DMS 273 treated with DMSO at 0.1 percent for 48 hours (cell line): ENCODE data around the gene FAM98A.

Source experiments
- DNase-seq: peaks from one replicate; lab custom pipeline; 2025; lab: John Stamatoyannopoulos, UW

FAM98A gene

DNA sequence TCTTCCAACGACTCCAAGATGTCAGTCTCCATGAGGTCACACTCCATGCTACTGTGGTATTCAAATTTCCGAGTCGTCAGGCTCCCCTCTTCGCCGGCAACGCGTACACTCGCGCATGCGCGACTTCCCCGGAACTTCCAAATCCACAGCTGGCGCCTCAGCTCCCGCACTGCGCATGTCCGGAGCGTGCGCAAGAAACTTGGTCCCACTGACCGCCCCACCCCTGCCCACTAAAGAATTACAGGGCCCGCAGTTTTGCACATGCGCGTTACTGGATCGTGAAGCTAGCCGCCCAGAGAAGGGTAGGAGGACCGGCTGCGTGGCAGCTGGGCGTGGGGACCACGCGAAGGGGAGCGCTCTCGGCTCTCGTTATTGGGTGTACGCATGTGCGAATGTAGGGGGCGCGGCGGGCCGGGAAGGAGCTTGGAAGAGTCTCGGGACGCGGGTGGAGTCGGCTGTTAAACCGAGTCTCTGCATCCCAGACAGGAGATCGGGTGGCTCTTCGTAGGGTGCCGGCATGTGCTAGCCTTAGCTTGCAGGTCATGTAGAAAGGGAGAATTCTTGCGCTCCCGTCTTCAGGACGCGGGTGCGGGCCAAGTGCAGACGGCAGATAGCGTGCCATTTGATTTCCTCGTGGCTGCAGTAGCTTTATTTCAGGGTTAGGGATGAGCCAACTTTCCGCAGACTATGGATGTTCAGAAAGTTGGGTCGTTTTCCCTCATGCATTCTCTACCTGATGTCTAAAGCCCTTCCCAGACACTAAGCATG is at the start of gene FAM98A:
FAM98A (minus strand) TSS at position 125 of the 768 bp plus-strand sequence; CDS start at position 47, 78 bp downstream.
- peak; percentile 98 for DNase-seq

DNA sequence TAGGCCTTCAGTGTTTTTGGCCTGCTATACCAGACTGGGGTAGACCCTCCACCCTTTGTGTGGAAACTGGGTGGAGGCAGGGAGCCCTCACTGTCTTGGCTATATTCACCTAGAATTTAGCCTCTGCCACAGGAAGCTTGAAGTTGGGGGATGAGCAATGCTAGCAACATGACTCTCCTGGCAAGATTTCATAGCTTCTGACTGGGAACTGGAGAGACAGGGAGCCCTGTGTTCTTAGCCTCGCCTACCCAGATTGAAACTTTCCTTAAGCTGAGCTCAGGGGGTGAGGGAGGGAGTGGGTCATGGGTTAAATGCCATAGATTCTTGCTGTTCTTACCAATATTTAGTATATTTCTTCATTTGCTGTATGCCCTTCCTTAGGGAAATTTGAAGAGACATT is 46.8 kb upstream of the FAM98A start:
- no peak for DNase-seq

DNA sequence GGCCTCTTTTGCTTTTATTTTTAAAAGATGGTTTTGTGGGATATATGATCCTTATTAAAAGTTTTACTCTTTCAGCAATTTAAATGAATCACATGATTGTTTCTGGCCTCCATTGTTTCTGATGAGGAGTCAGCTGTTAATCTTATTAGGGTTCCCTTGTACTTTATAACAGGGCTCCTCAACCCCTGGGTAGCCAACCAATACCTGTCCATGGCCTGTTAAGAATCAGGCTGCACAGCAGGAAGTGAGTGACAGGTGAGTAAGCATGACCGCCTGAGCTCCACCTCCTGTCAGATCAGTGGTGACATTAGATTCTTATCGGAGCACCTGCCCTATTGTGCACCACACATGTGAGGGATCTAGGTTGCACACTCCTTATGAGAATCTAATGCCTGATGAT is 45.1 kb upstream of the FAM98A start:
- DNase-seq = no peak

DNA sequence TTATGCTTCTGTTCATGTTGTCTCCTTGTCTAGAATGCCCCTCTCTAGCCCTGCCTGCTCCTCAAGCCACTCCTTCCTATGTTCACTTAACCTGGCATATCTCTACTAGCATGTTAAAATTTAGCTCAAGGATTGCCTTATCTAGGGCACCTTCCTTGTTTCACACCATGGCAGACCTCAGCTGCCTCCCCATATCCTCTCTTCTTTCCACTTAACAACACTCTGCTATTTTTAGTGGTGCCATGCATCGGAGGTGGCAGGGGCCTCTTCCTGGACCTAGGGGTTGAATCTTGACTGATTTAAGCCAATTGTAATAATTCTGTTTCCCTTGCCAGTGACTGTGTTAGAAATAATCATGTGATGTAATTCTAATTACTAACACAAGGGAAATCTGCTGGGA is 36.9 kb upstream of the FAM98A start:
- no peak for DNase-seq

DNA sequence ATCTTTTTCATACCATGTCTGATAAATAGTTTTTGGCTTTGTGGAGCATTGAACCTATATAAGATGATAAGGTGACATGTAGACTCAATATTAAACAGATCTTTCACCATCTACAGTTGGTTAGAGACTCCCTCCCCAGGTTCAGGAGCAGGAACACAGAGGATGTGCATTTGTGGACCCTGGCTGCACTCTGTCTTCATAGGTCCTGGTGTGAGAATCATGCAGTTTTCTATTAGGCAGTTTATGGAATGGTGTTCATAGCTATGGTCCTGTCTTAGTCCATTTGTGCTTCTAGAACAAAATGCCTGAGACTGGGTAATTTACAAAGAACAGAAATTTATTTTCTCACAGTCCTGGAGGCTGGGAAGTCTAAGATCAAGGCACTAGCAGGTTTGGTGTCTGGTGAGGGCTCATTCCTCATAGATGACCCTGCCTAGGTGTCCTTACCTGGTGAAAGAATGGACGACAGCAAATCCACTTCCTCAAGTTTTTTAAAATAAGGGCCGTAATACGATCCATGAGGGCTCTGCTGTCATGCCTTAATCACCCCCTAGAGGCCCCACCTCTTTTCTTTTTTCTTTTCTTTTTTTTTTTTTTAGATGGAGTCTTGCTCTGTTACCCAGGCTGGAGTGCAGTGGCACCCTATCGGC is 35.3 kb upstream of the FAM98A start:
- no peak for DNase-seq

DNA sequence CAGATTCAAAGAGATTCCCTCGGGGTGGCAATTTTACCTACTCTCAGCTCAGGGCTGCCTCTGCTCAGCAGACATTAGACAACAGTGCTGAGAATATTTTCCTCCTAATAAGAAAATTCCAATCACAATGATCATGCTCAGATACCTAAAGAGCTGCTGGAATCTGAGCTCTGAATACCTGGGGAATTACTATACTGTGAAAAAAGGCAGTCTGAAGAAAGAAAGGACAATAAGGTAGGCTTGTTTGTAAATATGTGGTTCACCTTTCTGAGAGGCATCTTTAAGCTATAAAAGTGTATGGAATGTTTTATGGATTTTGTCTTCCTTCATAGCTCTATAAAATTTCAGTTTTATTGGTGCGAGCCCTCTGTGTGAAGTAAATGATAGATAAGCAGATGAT is 34.2 kb upstream of the FAM98A start:
- no peak for DNase-seq

DNA sequence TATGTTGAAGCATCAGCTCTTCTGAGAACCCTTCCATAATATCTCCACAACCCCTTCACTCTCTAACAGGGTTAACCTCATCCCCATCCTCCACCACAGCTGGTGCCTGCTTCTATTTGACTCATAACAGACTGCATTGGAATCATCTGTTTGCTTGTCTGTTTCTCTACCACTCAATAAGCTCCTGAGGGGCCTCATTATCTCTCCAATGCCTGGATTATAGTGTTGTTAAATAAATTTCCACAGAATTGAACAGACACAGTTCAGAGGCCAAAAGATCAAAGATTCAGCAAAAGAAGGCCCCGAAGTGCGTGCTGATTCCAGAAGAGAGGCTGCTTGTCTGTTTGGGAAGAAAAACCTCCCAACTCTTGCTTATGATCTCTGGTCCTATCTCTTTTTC is 33.7 kb upstream of the FAM98A start:
- DNase-seq = peak; percentile 1

DNA sequence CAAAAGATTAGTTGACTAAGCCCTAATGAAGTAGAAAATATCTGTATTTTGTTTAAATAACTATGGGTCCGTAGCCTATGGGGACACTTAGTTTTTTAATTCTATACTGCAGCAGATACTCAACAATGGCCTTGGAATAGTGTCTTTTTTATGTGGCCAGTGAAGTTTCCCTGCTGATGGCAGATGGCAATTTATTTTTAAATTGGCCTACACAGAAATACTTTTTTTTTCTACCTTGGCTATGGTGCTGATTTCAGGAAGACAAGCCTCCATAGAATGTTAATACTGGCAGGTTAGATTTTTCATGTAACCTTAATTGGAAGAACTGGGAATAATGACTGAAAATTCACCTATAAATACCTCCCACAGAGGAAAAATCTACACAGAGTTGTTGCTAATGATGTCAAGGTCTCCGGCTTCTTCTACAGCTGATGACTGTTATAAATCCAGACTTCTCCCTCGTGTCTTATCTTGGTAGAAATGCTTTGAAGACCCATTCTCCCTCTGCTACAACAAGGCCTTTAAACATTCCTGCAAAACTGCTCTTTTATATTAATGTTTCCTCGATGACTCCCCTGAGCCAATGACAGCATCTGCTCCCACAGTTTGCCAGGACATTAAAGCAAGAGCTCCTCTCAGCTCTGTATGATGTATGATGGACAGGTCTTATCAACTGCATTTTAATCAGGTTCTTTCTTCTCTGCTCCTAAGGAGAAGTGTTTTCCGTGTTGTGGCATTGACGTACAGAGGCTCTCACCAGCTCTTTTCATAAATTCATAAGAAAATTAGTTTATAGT is 29.1 kb upstream of the FAM98A start:
- no peak for DNase-seq

DNA sequence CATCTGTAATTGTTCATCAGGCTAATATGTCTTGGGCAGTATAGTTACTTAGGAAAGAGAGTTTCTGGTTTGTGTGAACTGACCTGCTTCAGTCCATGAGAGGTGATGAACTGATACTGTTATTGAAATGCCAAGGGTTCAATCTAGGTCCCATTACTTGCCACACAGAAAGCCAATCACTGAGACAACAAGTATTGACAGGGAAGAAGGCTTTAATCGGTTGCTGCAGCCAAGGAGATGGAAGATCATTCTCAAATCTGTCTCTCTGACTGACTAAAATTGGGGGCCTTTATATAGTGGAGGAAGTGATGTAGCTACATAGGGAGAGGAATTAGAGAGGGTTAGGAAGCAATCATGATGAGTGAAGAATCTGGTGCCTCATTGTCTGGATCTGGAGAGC is 19.9 kb upstream of the FAM98A start:
- DNase-seq = no peak

DNA sequence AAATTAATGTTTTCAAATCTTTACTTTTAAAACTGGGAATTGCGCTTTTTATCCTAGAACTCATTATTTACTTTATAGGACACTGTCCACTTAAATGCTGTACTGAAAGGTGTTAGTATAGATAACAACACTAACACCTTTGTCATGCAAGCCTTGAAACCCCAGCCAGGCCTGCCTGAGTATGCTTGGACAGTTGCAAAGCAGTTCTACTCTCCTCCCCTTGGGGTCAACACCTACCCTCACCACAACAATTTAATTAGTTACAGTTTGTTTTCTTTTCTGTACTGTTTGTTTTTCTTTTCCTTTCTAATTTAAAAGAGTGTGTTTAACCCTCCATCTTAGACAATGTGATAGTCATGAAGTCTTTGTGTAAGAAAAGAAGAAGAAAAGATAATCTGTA is 18.9 kb upstream of the FAM98A start:
- no peak for DNase-seq

DNA sequence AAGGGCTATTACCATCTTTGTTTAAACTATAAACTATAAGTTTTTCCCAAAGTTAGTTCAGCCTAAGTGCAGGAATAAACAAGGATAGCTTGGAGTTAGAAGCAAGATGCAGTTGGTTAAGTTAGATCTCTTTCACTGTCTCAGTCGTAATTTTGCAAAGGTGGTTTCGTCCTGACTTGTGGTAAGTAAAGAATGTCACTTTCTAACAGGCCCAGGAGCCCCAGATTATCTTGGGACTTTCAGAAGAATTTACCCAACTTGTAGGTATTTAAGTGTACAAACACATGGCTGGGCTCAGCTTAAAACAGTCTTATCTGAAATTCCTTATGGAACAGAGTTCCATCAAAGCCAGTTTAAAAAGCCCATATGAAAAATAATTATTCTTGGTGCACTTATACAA is 18.3 kb upstream of the FAM98A start:
- no peak for DNase-seq

DNA sequence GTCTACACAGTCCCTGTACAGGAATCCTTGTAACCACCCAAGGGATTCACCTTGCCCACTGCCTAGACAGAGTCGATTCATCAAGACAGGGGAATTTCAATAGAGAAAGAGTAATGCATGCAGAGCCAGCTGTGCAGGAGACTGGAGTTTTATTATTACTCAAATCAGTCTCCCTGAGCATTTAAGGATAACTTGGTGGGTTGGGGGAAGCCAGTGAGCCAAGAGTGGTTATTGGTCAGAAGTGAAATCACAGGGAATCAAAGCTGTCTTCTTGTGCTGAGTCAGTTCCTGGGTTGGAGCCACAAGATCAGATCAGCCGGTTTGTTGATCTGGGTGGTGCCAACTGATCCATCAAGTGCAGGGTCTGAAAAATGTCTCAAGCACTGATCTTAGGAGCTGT is 17.8 kb upstream of the FAM98A start:
- no peak for DNase-seq

DNA sequence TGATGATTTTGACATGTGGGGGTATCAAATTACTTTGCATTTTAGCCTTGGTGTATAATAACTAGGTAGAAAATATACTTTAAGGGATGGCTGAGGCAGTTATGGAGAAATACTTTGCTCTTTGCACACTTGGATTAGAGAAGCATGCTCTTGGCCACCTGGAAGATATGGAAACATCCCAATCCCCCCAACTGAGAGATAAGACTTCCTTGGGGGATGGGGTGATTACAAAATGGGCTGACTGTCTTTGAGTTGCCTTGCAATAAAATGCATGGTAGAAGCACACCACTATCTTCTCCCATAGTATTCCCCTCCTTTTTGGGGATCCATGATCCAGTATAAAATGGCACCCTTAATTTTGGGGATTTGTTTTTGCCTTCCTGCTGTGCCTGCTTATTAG is 15.1 kb upstream of the FAM98A start:
- DNase-seq = no peak

DNA sequence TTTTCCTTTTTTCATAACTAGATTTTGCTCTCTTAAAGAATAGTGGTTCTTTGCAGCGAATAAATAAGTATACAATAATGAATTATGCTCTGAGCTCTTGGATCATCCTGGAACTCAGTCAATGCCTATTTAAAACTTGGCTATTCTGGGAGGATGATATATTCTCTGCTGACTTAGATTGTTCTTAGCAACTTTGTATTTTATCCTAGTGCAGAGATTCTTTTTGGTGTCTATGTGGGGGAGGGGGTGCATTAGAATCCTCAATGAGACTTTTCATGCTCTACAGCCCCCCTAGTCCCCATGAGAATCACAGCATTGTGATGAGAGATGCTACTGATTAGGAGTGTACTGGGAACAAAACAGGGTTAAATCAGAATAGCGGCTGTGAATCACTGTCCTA is 8.8 kb upstream of the FAM98A start:
- DNase-seq = no peak

DNA sequence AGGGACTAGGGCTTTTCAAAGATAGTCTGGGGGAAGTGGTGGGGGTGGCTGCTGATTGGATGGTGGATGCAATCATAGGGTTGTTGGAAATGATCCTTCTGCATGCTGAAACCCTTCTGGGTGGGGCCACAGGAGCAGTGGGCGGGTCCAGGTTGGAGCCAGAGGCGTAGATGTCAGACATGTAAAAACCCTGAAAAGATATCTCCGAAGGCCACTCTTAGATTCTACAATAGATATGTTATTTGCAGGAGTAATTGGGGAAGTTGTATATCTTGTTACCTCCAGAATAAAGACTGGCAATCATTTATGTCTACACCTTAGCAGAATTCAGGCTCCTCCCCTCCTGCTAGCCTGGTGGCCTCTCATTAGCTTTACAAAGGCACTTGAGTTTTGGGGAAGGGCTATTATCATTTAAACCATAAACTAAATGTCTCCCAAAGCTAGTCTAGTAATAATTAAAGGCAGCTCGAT is 8.2 kb upstream of the FAM98A start:
- DNase-seq = no peak

DNA sequence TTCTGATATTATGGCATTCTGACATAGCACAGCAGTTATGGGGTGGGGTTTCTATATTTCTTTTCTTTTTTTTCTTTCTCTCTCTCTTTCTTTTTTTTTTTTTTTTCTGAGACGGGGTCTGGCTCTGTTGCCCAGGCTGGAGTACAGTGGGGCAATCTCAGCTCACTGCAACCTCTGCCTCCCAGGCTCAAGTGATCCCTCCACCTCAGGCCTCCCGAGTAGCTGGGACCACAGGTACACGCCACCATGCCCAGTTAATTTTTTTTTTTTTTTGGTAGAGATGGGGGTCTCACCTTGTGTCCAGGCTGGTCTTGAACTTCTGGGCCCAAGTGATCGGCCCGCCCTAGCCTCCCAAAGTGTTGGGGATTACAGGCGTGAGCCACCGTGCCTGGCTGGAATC is 7.5 kb upstream of the FAM98A start:
- DNase-seq = no peak

DNA sequence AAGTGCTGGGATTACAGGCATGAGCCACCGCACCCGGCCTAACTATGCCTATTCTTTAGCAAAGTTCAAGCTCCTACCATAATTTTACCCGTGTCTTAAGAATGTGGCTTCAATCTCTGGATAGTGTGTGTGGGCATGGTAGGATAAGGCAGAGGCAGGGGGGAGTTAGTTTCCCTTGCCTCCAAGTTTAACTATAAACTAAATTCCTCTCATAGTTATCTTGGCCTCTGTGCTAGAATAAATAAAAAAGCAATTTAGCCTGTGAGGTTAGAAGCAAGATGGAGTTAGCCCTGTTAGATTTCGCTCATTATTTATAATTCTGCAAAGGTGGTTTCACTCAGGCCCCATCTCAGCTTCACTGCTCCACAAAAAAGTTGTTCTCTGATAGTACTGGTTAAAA is 7.0 kb upstream of the FAM98A start:
- no peak for DNase-seq

DNA sequence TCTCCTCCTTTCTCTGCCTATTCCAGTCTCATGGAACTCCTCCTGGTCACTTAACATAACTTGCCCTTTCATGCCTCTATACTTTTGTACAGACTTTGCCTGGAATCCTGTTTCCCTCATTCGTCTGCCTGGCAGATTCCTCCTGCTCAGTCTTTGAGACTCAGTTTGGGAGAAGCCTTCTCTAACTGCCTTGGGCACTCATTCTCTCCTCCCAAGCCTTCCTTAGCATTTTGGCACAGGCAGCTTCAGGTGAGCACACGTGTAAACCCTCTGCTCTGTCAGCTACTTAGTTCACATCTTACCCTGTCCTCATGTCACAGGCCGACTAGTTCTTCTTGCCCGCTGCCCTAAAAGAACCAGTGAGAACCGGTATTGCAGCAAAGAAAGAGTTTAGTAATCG is 6.0 kb upstream of the FAM98A start:
- no peak for DNase-seq

DNA sequence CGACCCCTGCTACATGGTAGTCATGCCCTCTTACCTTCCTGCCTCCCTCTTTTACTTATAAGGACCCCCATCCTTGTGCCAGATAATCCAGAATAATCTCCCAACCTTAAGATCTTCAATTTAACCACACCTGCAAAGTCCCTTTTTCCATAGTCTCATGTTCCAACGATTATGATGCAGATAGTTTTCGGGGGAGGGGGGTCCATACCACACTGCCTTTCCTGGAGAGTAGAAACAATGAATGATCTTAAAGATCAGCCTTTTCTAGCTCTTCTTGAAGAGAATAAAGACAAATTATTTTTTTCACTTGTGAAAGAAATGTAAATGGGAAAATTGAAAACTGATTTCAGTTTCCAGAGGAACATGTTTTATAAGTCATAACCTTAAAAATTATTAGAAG is 4.3 kb upstream of the FAM98A start:
- DNase-seq = no peak

DNA sequence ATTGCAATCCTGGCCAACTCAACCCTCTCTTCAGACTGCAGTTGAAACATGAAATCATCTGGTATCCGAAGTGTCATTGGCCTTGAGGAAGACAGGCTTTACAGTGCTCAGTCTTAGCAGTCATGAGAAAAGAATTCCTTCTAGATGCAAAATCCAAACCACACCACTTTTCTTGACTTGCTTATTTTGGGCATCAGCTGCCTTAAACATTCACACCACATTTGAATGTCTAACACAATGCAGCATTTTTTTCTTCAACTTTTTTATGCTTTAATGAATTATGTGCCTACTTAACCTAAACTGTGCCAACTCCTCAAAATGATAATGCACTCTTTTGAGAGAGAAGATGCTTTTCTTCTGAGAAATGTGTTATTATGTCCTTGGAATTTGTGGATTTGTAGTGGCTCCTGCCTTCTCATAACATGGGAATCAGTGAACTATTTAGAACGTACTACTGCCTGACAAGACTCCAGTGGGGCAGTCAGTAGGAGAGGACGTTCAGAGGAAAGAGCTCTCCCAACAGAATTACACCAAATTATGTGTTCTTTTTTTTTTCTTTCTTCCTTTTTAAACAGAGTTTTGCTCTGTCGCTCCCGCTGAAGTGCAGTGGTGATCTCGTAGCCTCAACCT is 3.2 kb upstream of the FAM98A start:
- DNase-seq = no peak

DNA sequence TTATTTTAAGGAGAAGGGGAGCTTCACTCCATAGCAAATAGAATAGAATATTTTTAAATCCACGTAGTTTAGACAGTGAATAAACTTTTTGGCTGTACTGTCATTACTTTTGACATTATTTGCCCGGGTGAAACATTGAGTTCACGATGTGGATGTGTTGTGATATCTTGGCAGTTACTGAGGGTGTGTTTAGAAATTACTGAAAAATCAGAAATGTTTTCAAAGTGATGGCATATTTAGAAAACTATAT is 769 bp upstream of the FAM98A start:
- no peak for DNase-seq

DNA sequence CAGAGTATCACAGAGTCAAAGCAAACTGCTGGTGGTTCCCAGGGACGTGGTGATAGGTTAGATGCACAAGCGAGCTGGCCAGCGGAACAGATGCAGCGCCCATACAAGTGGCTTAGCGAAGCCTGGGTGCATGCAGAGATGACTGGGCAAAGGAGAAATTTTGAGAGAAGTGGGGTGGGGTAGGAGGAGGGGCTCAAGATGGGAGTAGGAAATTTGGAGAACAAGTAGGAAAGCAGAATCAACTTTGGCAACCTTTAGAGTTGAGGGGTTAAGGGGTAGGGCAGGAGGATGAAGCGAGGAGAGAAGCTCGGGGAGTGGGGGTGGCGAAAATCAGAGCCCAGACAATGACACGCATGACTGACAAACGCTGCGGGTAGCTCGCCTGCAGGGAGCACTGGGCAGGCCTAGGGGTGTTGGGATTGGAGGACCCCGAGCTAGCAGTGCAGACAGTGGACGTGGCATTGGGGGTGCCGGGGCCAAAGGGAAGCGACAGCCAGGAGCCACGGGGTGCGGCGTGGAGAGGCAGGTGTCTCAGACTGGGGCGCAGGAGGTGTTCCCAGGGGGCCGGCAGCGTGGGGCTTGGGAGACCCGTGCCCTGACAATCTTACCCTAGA is 431 bp downstream of the FAM98A start:
- DNase-seq = peak; percentile 48
